HG03571 (cell line): Measurements from ENCODE around the gene KIFC1.
"Not testable (repeated sequence)": the region's sequence is repeated elsewhere in the genome, so short reads cannot be mapped to it uniquely, and the experiment has no call there.

Experiments
- ATAC-seq: cut with Tn5 transposase; IDR thresholded peaks from one replicate; pipeline ENCODE4 v1.9.1; 2021; ENCODE audit not compliant: unreplicated experiment

Gene KIFC1

GRCh38 chr6:33373960-33374910, 17.4 kb upstream of the KIFC1 start:
- no peak for ATAC-seq

- ATAC-seq, result no peak
These were observed 16.4 kb upstream of the KIFC1 start for GRCh38 chr6:33375143-33375671.

GRCh38 chr6:33377171-33377570, 14.5 kb upstream of the KIFC1 start:
- no peak for ATAC-seq

- not testable (repeated sequence) for ATAC-seq
These were observed 12.4 kb upstream of the KIFC1 start for GRCh38 chr6:33379184-33379583.

GRCh38 chr6:33380272-33380981, 11.2 kb upstream of the KIFC1 start:
- ATAC-seq, result no peak

- ATAC-seq, result no peak
These were observed 8.0 kb upstream of the KIFC1 start for GRCh38 chr6:33383427-33384185.

- no peak for ATAC-seq
These were observed 7.0 kb upstream of the KIFC1 start for GRCh38 chr6:33384581-33385020.

GRCh38 chr6:33390173-33390572, 1.4 kb upstream of the KIFC1 start:
- no peak for ATAC-seq

GRCh38 chr6:33390767-33391277, 801 bp upstream of the KIFC1 start:
- ATAC-seq, result no peak

- ATAC-seq, result no peak
These were observed 435 bp downstream of the KIFC1 start for GRCh38 chr6:33391922-33392594.

- ATAC-seq, result no peak
These were observed 949 bp downstream of the KIFC1 start for GRCh38 chr6:33392595-33392948.

- ATAC-seq, result no peak
These were observed 1.4 kb downstream of the KIFC1 start for GRCh38 chr6:33392979-33393378.

- no peak for ATAC-seq
These were observed 5.9 kb downstream of the KIFC1 start for GRCh38 chr6:33397541-33397940.

GRCh38 chr6:33398601-33399000, 7.0 kb downstream of the KIFC1 start:
- not testable (repeated sequence) for ATAC-seq

GRCh38 chr6:33399881-33400280, 8.3 kb downstream of the KIFC1 start:
- not testable (repeated sequence) for ATAC-seq

GRCh38 chr6:33404884-33405283, 13.3 kb downstream of the KIFC1 start:
- no peak for ATAC-seq

- no peak for ATAC-seq
These were observed 13.8 kb downstream of the KIFC1 start for GRCh38 chr6:33405386-33405940.

GRCh38 chr6:33406126-33406525, 14.5 kb downstream of the KIFC1 start:
- no peak for ATAC-seq

GRCh38 chr6:33407132-33407718, 15.6 kb downstream of the KIFC1 start:
- ATAC-seq, result no peak
